K562 (cell line): Measurements from ENCODE around the gene AGPAT3. TPM values are rescaled to one million over a fixed set of nuclear protein-coding genes. Genes with fewer than 3 reads are reported as not detected.

Source experiments
- FOXA3 ChIP-seq, 2 experiments: fragments of 450-650 bp in 1 of 2; sonication (generic) in 1 of 2; formaldehyde crosslinking; IDR thresholded peaks in 1 of 2; conservative IDR thresholded peaks in 1 of 2; 2 replicates each; pipeline versions ENCODE4 v1.4.0 to v1.8.0; 2020 to 2022; ENCODE audit warnings: mild to moderate bottlenecking in 2 of 2, missing genetic modification reagents in 1 of 2
- FOXO4 ChIP-seq: fragments of 450-650 bp; formaldehyde crosslinking; IDR thresholded peaks from 2 replicates; pipeline ENCODE4 v1.4.0; 2020; ENCODE audit warnings: mild to moderate bottlenecking, moderate library complexity
- HNRNPUL1 ChIP-seq: fragments of 200-400 bp; formaldehyde crosslinking; IDR thresholded peaks from 2 replicates; pipeline ENCODE4 v1.6.1; 2017; ENCODE audit warnings: low read length
- PTBP1 ChIP-seq: fragments of 200-400 bp; formaldehyde crosslinking; IDR thresholded peaks from 2 replicates; pipeline ENCODE4 v1.6.1; 2017; ENCODE audit warnings: low read depth, low read length
- PTTG1 ChIP-seq: fragments of 450-650 bp; IDR thresholded peaks from 2 replicates; pipeline ENCODE4 v1.6.1; 2016; ENCODE audit warnings: low read depth, mild to moderate bottlenecking, missing genetic modification characterization, missing compliant biosample characterization
- RUNX1 ChIP-seq: sonication (generic); IDR thresholded peaks from 2 replicates; pipeline ENCODE4 v1.6.1; 2016; ENCODE audit warnings: antibody characterized with exemption, low read depth
- ZBTB49 ChIP-seq: sonication (generic); formaldehyde crosslinking; IDR thresholded peaks from 2 replicates; pipeline ENCODE4 v1.8.0; 2022; ENCODE audit warnings: missing genetic modification reagents, mild to moderate bottlenecking, borderline replicate concordance
- ZFP1 ChIP-seq: fragments of 450-650 bp; formaldehyde crosslinking; IDR thresholded peaks from 2 replicates; pipeline ENCODE4 v1.4.0; 2020; ENCODE audit warnings: mild to moderate bottlenecking, mixed read lengths
- polyA plus RNA-seq, 8 experiments: library from polyadenylated mRNA; depleted of rRNA in 4 of 8; stranded (reverse) in 5 of 8; unstranded in 3 of 8; fragments of >200 nt; fragmentation: Nextera tagmentation in 2 of 8; fragmentation: Illumina TruSeq in 1 of 8; extraction: Ambion mirVana in 2 of 8; extraction: Trizol in 1 of 8; gene quantifications; 2 replicates each; pipeline versions ENCODE4 v1.2.1 to v1.2.3, GENCODE V29; 2011 to 2014; ENCODE audit warnings: inconsistent platforms in 1 of 8, missing spikeins in 1 of 8
- total RNA-seq, 7 experiments: library from RNA; depleted of rRNA in 6 of 7; stranded (reverse); fragments of >200 nt in 6 of 7; fragmentation: Illumina TruSeq in 2 of 7; extraction: Trizol in 2 of 7; gene quantifications; 2 replicates each; pipeline versions ENCODE4 v1.2.1 to v1.2.3, GENCODE V29; 2011 to 2021; ENCODE audit warnings: low replicate concordance in 1 of 7
- TF ChIP-seq, protein P1 (sequence below), 2 experiments: fragments of 450-650 bp; IDR thresholded peaks; 2 replicates each; pipeline ENCODE4 v1.6.1; 2016; ENCODE audit warnings: mild to moderate bottlenecking in 2 of 2, borderline replicate concordance in 1 of 2, low read depth in 1 of 2, moderate library complexity in 1 of 2
- TF ChIP-seq, protein P2 (sequence below): fragments of 450-650 bp; IDR thresholded peaks from one replicate; pipeline ENCODE4 v1.6.1; 2018; ENCODE audit warnings: mild to moderate bottlenecking, moderate library complexity; ENCODE audit not compliant: partially characterized antibody
- TF ChIP-seq, protein P3 (sequence below): sonication (generic); formaldehyde crosslinking; IDR thresholded peaks from 2 replicates; pipeline ENCODE4 v1.8.1; 2023; ENCODE audit warnings: mild to moderate bottlenecking, missing genetic modification reagents, moderate library complexity

The AGPAT3 gene
- total and polyA plus RNA-seq, 9 of the 15 experiments (the other 6 are each of a cell fraction or from before 2014, with no cell fraction given) = 1.5 to 88.4 (median 35.7) TPM

DNA sequence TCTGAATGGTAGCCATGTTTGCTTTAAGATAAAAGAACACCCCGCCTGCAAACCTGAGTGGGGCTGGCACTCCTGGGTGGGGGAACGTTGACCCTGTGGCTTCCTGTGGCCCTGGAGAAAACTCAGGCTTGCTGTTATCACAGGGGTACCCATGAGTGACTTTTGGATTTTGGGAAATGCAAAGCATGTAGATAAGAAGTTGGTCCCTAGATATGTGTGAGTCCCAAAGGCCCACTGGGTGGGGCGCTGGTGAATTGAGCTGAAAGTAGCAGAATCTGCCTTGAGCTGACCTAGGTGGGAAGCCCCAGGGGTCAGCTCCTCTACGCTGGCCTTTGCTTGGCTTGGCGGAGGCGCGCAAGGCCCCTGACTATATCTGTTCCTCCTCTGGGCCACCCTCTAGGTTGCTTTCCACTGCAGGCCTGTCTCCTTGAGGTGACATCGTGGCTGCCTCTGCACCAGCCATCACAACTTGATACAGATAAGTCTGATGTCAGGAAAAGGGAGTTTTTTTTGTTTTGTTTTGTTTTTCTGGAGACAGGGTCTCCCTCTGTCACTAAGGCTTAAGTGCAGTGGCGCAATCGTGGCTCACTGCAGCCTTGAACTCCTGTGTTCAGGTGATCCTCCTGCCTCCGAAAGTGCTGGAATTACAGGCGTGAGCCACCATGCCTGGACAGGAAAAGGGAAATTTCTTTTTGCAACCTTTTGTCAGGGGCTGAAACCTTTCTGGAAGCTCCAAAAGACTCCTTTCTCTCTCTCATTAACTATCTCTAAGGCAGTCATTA lies 72.2 kb downstream of the AGPAT3 start (continued):
- TF ChIP-seq, protein P1, sequence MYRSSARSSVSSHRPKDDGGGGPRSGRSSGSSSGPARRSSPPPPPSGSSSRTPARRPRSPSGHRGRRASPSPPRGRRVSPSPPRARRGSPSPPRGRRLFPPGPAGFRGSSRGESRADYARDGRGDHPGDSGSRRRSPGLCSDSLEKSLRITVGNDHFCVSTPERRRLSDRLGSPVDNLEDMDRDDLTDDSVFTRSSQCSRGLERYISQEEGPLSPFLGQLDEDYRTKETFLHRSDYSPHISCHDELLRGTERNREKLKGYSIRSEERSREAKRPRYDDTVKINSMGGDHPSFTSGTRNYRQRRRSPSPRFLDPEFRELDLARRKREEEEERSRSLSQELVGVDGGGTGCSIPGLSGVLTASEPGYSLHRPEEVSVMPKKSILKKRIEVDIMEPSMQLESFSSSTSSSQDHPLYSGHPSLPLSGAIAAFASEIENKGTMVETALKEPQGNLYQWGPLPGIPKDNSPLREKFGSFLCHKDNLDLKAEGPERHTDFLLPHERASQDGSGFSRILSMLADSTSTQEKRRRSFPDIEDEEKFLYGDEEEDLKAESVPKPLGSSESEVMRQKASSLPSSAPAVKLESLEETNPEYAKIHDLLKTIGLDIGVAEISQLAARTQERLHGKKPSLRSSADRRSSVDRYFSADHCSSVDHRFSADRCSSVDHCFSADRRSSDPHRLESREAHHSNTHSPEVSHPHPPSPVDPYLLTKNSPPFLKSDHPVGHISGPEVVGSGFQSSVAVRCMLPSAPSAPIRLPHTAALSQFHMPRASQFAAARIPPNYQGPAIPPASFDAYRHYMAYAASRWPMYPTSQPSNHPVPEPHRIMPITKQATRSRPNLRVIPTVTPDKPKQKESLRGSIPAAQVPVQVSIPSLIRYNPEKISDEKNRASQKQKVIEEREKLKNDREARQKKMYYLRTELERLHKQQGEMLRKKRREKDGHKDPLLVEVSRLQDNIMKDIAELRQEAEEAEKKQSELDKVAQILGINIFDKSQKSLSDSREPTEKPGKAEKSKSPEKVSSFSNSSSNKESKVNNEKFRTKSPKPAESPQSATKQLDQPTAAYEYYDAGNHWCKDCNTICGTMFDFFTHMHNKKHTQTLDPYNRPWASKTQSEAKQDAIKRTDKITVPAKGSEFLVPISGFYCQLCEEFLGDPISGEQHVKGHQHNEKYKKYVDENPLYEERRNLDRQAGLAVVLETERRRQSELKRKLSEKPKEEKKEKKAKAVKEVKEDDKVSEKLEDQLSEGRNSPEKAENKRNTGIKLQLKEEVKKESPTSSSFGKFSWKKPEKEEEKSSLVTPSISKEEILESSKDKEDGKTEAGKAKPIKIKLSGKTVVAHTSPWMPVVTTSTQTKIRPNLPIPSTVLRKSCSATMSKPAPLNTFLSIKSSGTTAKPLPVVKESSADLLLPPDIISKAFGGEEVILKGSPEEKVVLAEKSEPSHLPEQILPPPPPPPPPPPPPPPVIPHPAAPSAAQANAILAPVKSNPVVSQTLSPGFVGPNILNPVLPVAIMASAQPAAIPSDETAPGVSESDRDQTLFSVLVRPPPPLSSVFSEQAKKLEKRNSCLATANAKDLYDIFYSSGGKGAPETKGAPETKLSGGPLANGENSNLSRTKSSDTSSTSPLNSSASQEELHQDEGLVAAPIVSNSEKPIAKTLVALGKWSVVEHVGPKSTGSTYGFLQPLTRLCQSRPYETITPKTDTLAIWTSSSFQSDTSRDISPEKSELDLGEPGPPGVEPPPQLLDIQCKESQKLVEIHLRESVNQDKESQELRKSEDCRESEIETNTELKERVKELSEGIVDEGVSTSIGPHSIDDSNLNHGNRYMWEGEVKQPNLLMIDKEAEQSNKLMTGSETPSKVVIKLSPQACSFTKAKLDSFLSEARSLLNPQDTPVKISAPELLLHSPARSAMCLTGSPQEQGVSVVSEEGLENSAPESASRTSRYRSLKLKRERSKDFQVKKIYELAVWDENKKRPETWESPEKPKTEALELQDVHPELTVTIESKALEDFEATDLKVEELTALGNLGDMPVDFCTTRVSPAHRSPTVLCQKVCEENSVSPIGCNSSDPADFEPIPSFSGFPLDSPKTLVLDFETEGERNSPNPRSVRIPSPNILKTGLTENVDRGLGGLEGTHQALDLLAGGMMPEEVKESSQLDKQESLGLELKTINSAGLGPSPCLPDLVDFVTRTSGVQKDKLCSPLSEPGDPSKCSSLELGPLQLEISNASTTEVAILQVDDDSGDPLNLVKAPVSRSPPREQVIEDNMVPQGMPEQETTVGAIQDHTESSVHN (IDR thresholded peaks at IDR 0.05; ENCODE audit: borderline replicate concordance in 1 of 2, low read depth in 1 of 2) = no peak
- TF ChIP-seq, protein P2, sequence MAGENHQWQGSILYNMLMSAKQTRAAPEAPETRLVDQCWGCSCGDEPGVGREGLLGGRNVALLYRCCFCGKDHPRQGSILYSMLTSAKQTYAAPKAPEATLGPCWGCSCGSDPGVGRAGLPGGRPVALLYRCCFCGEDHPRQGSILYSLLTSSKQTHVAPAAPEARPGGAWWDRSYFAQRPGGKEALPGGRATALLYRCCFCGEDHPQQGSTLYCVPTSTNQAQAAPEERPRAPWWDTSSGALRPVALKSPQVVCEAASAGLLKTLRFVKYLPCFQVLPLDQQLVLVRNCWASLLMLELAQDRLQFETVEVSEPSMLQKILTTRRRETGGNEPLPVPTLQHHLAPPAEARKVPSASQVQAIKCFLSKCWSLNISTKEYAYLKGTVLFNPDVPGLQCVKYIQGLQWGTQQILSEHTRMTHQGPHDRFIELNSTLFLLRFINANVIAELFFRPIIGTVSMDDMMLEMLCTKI = no peak
- TF ChIP-seq FOXO4 (CRISPR knock-in tag) (no peak), PTBP1 (peak; percentile 98), FOXA3 (CRISPR knock-in tag; conservative IDR thresholded peaks at IDR 0.05 in 1 of 2, IDR thresholded peaks at IDR 0.05 in 1 of 2) (no peak), PTTG1 (no peak), ZBTB49 (CRISPR knock-in tag) (no peak), HNRNPUL1 (no peak), RUNX1 (no peak), ZFP1 (no peak)
- TF ChIP-seq, protein P3, sequence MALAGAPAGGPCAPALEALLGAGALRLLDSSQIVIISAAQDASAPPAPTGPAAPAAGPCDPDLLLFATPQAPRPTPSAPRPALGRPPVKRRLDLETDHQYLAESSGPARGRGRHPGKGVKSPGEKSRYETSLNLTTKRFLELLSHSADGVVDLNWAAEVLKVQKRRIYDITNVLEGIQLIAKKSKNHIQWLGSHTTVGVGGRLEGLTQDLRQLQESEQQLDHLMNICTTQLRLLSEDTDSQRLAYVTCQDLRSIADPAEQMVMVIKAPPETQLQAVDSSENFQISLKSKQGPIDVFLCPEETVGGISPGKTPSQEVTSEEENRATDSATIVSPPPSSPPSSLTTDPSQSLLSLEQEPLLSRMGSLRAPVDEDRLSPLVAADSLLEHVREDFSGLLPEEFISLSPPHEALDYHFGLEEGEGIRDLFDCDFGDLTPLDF (CRISPR knock-in tag) = no peak
